Measurements from ENCODE around the gene ZNF32. TPM values are rescaled to one million over a fixed set of nuclear protein-coding genes. Genes with fewer than 3 reads are reported as not detected.

Gene ZNF32
- total RNA-seq, 2 experiments from 2014 or later, result 12.5 to 13.7 TPM

GRCh38 chr10:43678654-43679053 is 30.0 kb upstream of the ZNF32 start:
- Mint-ChIP-seq H3K4me3 (no peak overlapping the region), H3K36me3 (ENCODE audit: low read depth) (no peaks in the 10 kb centered on the region), H3K27ac (no peak overlapping the region), H3K27me3 (peaks cover 27% of the 10 kb centered on the region), H3K4me1 (ENCODE audit: low read depth) (no peaks in the 10 kb centered on the region), H3K9me3 (no peaks in the 10 kb centered on the region)
- no peak for DNase-seq
- ChIA-PET CTCF (no interaction called here), POLR2A (no interaction called here)
- ATAC-seq, result no peak
- intact Hi-C loops (cut with micrococcal nuclease), result no loop called here
- no peak for TF ChIP-seq CTCF (IDR thresholded peaks at IDR 0.05)

DNA sequence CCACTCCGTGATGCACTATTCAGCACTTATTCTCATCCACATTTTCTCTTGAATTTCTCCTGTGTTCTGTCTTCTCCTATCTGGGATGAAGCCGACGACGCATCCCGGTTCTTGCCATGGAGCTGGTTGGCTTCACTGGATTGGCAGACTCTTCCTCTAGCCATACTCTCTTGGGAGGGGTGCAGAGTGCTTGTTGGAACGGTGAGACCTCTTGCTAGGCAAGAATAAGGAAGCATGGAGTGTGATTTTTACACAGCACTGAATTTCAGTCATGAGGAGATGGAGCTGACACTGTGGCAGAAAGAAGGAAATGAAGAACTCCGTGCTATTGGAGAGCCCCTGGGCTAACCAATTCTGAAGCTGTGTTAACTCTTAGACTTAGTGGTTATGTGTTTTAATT is 28.2 kb upstream of the ZNF32 start:
- intact Hi-C loops (cut with micrococcal nuclease), result no loop called here
- CTCF ChIA-PET, result interaction anchor here (1.2 kb wide), 1 partner anchor 13 kb away, joined by 6 read pairs; no protein-coding TSS in a partner anchor
- Mint-ChIP-seq H3K27ac (no peak overlapping the region), H3K9me3 (no peaks in the 10 kb centered on the region), H3K36me3 (ENCODE audit: low read depth) (no peaks in the 10 kb centered on the region), H3K4me1 (ENCODE audit: low read depth) (no peaks in the 10 kb centered on the region), H3K27me3 (peaks cover 21% of the 10 kb centered on the region), H3K4me3 (no peak overlapping the region)
- POLR2A ChIA-PET, result interaction anchor here (0.6 kb wide), 1 partner anchor 27 kb away, joined by 3 read pairs; no protein-coding TSS in a partner anchor
- ATAC-seq, result no peak
- DNase-seq, result no peak
- no peak for TF ChIP-seq CTCF (IDR thresholded peaks at IDR 0.05)

GRCh38 chr10:43676331-43676730 is 27.6 kb upstream of the ZNF32 start:
- Mint-ChIP-seq H3K9me3 (no peaks in the 10 kb centered on the region), H3K4me3 (no peak overlapping the region), H3K36me3 (ENCODE audit: low read depth) (no peaks in the 10 kb centered on the region), H3K4me1 (ENCODE audit: low read depth) (no peaks in the 10 kb centered on the region), H3K27me3 (peaks cover 22% of the 10 kb centered on the region), H3K27ac (no peak overlapping the region)
- DNase-seq (no peak), ATAC-seq (no peak)
- CTCF ChIA-PET, result interaction anchor here (1.2 kb wide), 1 partner anchor 14 kb away, joined by 6 read pairs; no protein-coding TSS in a partner anchor
- POLR2A ChIA-PET, result interaction anchor here (0.6 kb wide), 1 partner anchor 27 kb away, joined by 3 read pairs; no protein-coding TSS in a partner anchor
- intact Hi-C loops (cut with micrococcal nuclease), result no loop called here
- TF ChIP-seq CTCF (IDR thresholded peaks at IDR 0.05), result no peak

GRCh38 chr10:43674553-43675210 is 26.0 kb upstream of the ZNF32 start:
- H3K9me3 Mint-ChIP-seq, result no peaks in the 10 kb centered on the region
- DNase-seq (no peak), ATAC-seq (no peak)
- ChIA-PET CTCF (interaction anchor here (2.8 to 3.0 kb wide), 2 partner anchors 8 to 711 kb away, joined by 14 to 26 read pairs; no protein-coding TSS in a partner anchor), POLR2A (no interaction called here)
- peaks cover 24% of the 10 kb centered on the region for H3K27me3 Mint-ChIP-seq
- no peaks in the 10 kb centered on the region for H3K4me1 Mint-ChIP-seq (ENCODE audit: low read depth)
- intact Hi-C loops (cut with micrococcal nuclease), result loop anchor here (5.0 kb wide), 2 partner anchors 713 to 1188 kb away; partner anchors contain the start of gene CXCL12
- H3K36me3 Mint-ChIP-seq (ENCODE audit: low read depth), result no peaks in the 10 kb centered on the region
- H3K27ac Mint-ChIP-seq, result no peak overlapping the region
- H3K4me3 Mint-ChIP-seq, result no peak overlapping the region
- TF ChIP-seq CTCF (IDR thresholded peaks at IDR 0.05), result no peak

GRCh38 chr10:43673471-43673870 is 24.8 kb upstream of the ZNF32 start:
- H3K4me3 Mint-ChIP-seq, result no peak overlapping the region
- no peaks in the 10 kb centered on the region for H3K9me3 Mint-ChIP-seq
- H3K27ac Mint-ChIP-seq, result no peak overlapping the region
- H3K4me1 Mint-ChIP-seq (ENCODE audit: low read depth), result no peaks in the 10 kb centered on the region
- intact Hi-C loops (cut with micrococcal nuclease), result loop anchor here (5.0 kb wide), 2 partner anchors 714 to 1189 kb away; partner anchors contain the start of gene CXCL12
- no peak for TF ChIP-seq CTCF (IDR thresholded peaks at IDR 0.05)
- H3K27me3 Mint-ChIP-seq, result peaks cover 26% of the 10 kb centered on the region
- POLR2A ChIA-PET, result no interaction called here
- CTCF ChIA-PET, result interaction anchor here (1.1 to 3.0 kb wide), 3 partner anchors 10 to 1192 kb away, joined by 3 to 26 read pairs (median 14); no protein-coding TSS in a partner anchor
- no peaks in the 10 kb centered on the region for H3K36me3 Mint-ChIP-seq (ENCODE audit: low read depth)
- ATAC-seq (no peak), DNase-seq (no peak)
